Lung (tissue), 12 donors: ENCODE data around the gene STXBP6. TPM values are rescaled to one million over a fixed set of nuclear protein-coding genes. Genes with fewer than 3 reads are reported as not detected.

Experiments
- ATAC-seq: fragments of 200-7000 bp; cut with Tn5 transposase; one replicate; pipeline ENCODE4 v1.9.1; 2020; ENCODE audit warnings: moderate number of reproducible peaks; ENCODE audit not compliant: insufficient read depth, low FRiP score
- DNase-seq, 3 donors: peaks; one replicate each; pipeline ENCODE4 v3.0.0-alpha.2; 2013 to 2017
- H3K27ac ChIP-seq, 2 donors: one replicate each; pipeline ENCODE4 v1.5.1; 2013; ENCODE audit warnings: mild to moderate bottlenecking in 2 of 2, moderate library complexity in 2 of 2, control low read depth in 1 of 2, inconsistent platforms in 1 of 2, low read depth in 1 of 2, low read length in 1 of 2
- H3K27me3 ChIP-seq, 3 donors: one replicate each; pipeline ENCODE4 v1.5.1; 2013; ENCODE audit warnings: low read length in 2 of 3; ENCODE audit not compliant: control insufficient read depth in 3 of 3, insufficient read depth in 3 of 3
- H3K36me3 ChIP-seq, 4 donors: one replicate each; pipeline ENCODE4 v1.5.1; 2013; ENCODE audit warnings: low read length in 4 of 4, mild to moderate bottlenecking in 1 of 4, moderate library complexity in 1 of 4; ENCODE audit not compliant: control insufficient read depth in 4 of 4, insufficient read depth in 4 of 4
- H3K4me1 ChIP-seq, 5 donors: one replicate each; pipeline ENCODE4 v1.5.1; 2013; ENCODE audit warnings: low read length in 5 of 5, mild to moderate bottlenecking in 2 of 5, moderate library complexity in 1 of 5; ENCODE audit not compliant: control insufficient read depth in 5 of 5, insufficient read depth in 5 of 5
- H3K4me3 ChIP-seq: one replicate; pipeline ENCODE4 v1.5.1; 2013; ENCODE audit warnings: mild to moderate bottlenecking, control low read depth, moderate library complexity
- H3K9ac ChIP-seq, 2 donors: one replicate each; pipeline ENCODE4 v1.5.1; 2013; ENCODE audit warnings: low read length in 2 of 2, control low read depth in 1 of 2; ENCODE audit not compliant: insufficient read depth in 1 of 2
- H3K9me3 ChIP-seq, 4 donors: one replicate each; pipeline ENCODE4 v1.5.1; 2013; ENCODE audit warnings: low read length in 3 of 4, mild to moderate bottlenecking in 1 of 4, moderate library complexity in 1 of 4; ENCODE audit not compliant: control insufficient read depth in 4 of 4, insufficient read depth in 3 of 4
- WGBS, 2 donors: extraction: QIAGEN DNeasy Blood & Tissue Kit; methylation state at CpG; one replicate each; pipeline ENCODE4 v1.1.7; 2013; 5-methylcytosine and 5-hydroxymethylcytosine counted together
- polyA plus RNA-seq, 2 donors: library from polyadenylated mRNA; stranded (reverse); fragments of 200-250 nt; gene quantifications; one replicate each; pipeline ENCODE4 v1.2.1, GENCODE V29; 2013
- total RNA-seq, 2 donors: library from RNA; depleted of rRNA in 1 of 2; stranded (reverse); fragments of >200 nt in 1 of 2; gene quantifications; one replicate each; pipeline ENCODE4 v1.2.1, GENCODE V29; 2014 to 2021
- TF ChIP-seq, protein P1 (sequence below): IDR thresholded peaks from 2 replicates; pipeline ENCODE4 v1.5.1; 2012; ENCODE audit warnings: mild to moderate bottlenecking; ENCODE audit errors: control extremely low read depth, extremely low read depth
- donor health status: control.
- donor health status: control.
- donor health status: Bipolar disorder and iron deficiency.
- donor health status: healthy.
- donor health status: DM: yes; HTN: yes; CAD: no.

STXBP6 gene
- total and polyA plus RNA-seq, 4 donors: 9.3 to 42.5 (median 10.5) TPM

DNA sequence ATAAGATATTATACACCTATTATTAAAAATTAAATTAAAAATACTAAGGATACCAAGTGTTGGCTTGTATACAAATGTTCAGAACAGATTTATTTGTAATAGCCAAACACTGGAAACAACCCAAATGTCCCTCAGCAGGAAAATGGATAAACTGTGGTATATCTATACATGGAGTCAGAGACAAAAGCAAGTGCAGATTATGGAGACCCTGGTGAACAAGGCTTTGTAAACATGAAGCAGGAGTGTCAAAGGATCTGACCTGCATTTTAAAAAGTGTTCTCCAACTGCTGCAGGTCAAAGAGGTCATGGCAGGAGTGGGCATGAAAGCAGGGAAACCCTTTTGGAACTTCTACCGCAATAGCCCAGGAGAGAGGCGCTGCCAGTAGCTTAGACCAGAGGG, 181.6 kb downstream of the STXBP6 start:
- Histone ChIP-seq H3K36me3 (peaks cover 0 to 4% (median 0%) of the 10 kb centered on the region in 4 donors), H3K27ac (no peak overlapping the region), H3K27me3 (no peaks in the 10 kb centered on the region), H3K4me1 (peaks cover 0 to 23% (median 10%) of the 10 kb centered on the region in 5 donors), H3K9ac (no peak overlapping the region), H3K9me3 (peaks cover 0 to 3% (median 0%) of the 10 kb centered on the region in 4 donors), H3K4me3 (no peak overlapping the region)
- ATAC-seq: no peak
- TF ChIP-seq, protein P1, sequence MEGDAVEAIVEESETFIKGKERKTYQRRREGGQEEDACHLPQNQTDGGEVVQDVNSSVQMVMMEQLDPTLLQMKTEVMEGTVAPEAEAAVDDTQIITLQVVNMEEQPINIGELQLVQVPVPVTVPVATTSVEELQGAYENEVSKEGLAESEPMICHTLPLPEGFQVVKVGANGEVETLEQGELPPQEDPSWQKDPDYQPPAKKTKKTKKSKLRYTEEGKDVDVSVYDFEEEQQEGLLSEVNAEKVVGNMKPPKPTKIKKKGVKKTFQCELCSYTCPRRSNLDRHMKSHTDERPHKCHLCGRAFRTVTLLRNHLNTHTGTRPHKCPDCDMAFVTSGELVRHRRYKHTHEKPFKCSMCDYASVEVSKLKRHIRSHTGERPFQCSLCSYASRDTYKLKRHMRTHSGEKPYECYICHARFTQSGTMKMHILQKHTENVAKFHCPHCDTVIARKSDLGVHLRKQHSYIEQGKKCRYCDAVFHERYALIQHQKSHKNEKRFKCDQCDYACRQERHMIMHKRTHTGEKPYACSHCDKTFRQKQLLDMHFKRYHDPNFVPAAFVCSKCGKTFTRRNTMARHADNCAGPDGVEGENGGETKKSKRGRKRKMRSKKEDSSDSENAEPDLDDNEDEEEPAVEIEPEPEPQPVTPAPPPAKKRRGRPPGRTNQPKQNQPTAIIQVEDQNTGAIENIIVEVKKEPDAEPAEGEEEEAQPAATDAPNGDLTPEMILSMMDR: no peak
- 92 to 100% methylated on average over 2 of the region's 2 CpGs for WGBS, 2 donors
- no peak for DNase-seq

- peaks cover 0 to 4% (median 0%) of the 10 kb centered on the region in 4 donors for H3K36me3 ChIP-seq
- H3K9ac ChIP-seq: no peak overlapping the region
- H3K27ac ChIP-seq: no peak overlapping the region
- DNase-seq (no peak), ATAC-seq (no peak)
- 97% methylated on average over 1 of the region's 1 CpG for WGBS, 2 donors
- no peaks in the 10 kb centered on the region for H3K27me3 ChIP-seq
- H3K9me3 ChIP-seq: peaks cover 0 to 3% (median under 1%) of the 10 kb centered on the region in 4 donors
- H3K4me1 ChIP-seq: peaks cover 0 to 24% (median 9%) of the 10 kb centered on the region in 5 donors
- no peak overlapping the region for H3K4me3 ChIP-seq
- TF ChIP-seq, protein P1: no peak
Measured at GRCh38 chr14:24866067-24866639, 183.8 kb downstream of the STXBP6 start.

DNA sequence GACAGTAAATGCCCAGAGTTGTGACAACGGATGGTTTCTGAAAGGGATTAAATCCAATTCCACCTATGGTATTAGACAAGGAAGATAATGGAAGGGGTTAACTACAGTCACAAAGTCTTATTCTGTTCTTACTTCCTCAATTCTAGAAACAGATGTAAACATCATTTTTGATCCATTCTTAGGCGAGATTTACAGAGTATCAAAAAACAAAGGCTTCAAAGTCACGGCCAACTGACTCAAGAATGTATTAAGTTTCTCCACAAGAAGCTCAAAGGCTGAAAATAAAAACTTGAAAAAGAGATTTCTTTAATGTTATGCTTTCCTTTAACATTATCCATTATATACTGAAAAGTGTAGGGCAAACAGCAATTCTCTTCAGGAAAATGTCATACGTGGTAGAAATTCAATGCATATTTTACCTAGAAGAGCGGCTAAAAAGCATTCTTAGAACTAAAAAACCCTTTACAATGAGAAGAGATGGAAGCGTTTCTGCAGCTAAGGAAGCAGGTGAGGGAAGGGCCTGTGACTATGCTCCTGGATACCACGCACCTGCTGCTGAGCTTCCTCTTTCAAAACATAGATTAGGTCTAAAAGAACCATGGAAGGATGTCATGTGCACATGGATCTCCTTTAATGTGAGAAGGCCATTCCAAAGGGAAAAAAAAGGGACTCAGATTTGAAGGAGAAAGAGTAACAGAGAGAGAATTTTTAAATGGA, 185.8 kb downstream of the STXBP6 start:
- Histone ChIP-seq H3K9ac (no peak overlapping the region), H3K27me3 (no peaks in the 10 kb centered on the region), H3K4me1 (peaks cover 0 to 25% (median 17%) of the 10 kb centered on the region in 5 donors), H3K27ac (no peak overlapping the region), H3K36me3 (peaks cover 0 to 4% (median 0%) of the 10 kb centered on the region in 4 donors), H3K4me3 (no peak overlapping the region), H3K9me3 (peaks cover 0 to 3% (median under 1%) of the 10 kb centered on the region in 4 donors)
- DNase-seq (peak in 2 of 3 donors; percentile 54 to 61), ATAC-seq (no peak)
- TF ChIP-seq, protein P1: no peak
- WGBS, 2 donors: 40 to 53% methylated on average over 7 of the region's 7 CpGs
